ENCODE data around the gene RND3.

Gene RND3

GRCh38 chr2:150464270-150464669, 23.2 kb downstream of the RND3 start:
- Histone ChIP-seq H3K9me3 (ENCODE audit: control extremely low read depth in 1 of 5, control insufficient read depth in 4 of 5, insufficient read depth in 2 of 5, low read depth in 1 of 5, low read length in 4 of 5) (no peaks in the 10 kb centered on the region), H3K4me3 (ENCODE audit: control insufficient read depth in 1 of 7, extremely low read depth in 1 of 7, insufficient read depth in 4 of 7, low read depth in 2 of 7, low read length in 6 of 7) (no peak overlapping the region), H3K36me3 (ENCODE audit: control insufficient read depth in 4 of 4, insufficient read depth in 4 of 4, low read length in 3 of 4) (no peaks in the 10 kb centered on the region), H3K4me1 (ENCODE audit: control extremely low read depth in 1 of 4, control insufficient read depth in 4 of 4, insufficient read depth in 4 of 4, low read length in 3 of 4) (no peaks in the 10 kb centered on the region), H3K27me3 (replicated peaks in 2 of 5; ENCODE audit: control insufficient read depth in 4 of 5, insufficient read depth in 5 of 5, low read length in 4 of 5) (peaks cover 0 to 4% (median 0%) of the 10 kb centered on the region in 5 experiments), H3K27ac (ENCODE audit: insufficient read depth in 1 of 2, low read depth in 1 of 2, low read length in 2 of 2, poor library complexity in 1 of 2, severe bottlenecking in 2 of 2) (no peak overlapping the region)
- POLR2A ChIA-PET: no interaction called here
- CTCF ChIA-PET: no interaction called here
- no peak for DNase-seq
- WGBS (ENCODE audit: insufficient coverage): 57% methylated on average over 1 of the region's 1 CpG

GRCh38 chr2:150462770-150463169, 24.7 kb downstream of the RND3 start:
- Histone ChIP-seq H3K4me1 (ENCODE audit: control extremely low read depth in 1 of 4, control insufficient read depth in 4 of 4, insufficient read depth in 4 of 4, low read length in 3 of 4) (no peaks in the 10 kb centered on the region), H3K9me3 (ENCODE audit: control extremely low read depth in 1 of 5, control insufficient read depth in 4 of 5, insufficient read depth in 2 of 5, low read depth in 1 of 5, low read length in 4 of 5) (no peaks in the 10 kb centered on the region), H3K27ac (ENCODE audit: insufficient read depth in 1 of 2, low read depth in 1 of 2, low read length in 2 of 2, poor library complexity in 1 of 2, severe bottlenecking in 2 of 2) (no peak overlapping the region), H3K4me3 (ENCODE audit: control insufficient read depth in 1 of 7, extremely low read depth in 1 of 7, insufficient read depth in 4 of 7, low read depth in 2 of 7, low read length in 6 of 7) (no peak overlapping the region), H3K36me3 (ENCODE audit: control insufficient read depth in 4 of 4, insufficient read depth in 4 of 4, low read length in 3 of 4) (no peaks in the 10 kb centered on the region), H3K27me3 (replicated peaks in 2 of 5; ENCODE audit: control insufficient read depth in 4 of 5, insufficient read depth in 5 of 5, low read length in 4 of 5) (peaks cover 0 to 4% (median 0%) of the 10 kb centered on the region in 5 experiments)
- DNase-seq: no peak
- CTCF ChIA-PET: no interaction called here
- POLR2A ChIA-PET: no interaction called here
- 81% methylated on average over 2 of the region's 2 CpGs for WGBS (ENCODE audit: insufficient coverage)

DNA sequence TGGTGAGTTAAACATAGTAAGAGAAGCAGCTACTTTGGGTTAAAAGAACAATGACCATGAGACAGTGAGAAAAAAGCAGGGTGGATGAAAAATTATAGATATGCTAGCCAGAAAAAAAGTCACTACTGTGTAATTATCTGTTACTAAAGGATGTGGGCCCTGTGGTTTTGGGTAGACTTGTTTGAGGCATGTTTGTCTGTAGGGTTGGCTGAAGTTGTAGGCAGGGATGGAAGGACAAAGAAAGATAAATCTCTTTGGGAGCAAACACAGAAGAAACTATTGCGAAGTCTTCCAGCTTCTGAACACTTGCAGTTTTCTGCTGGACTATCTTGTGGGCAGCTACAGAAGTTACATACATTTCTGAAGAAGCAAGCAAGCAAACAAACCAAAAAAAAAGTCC, 28.2 kb downstream of the RND3 start:
- no peak for DNase-seq
- no CpG with 5 or more reads among the region's 1 CpG for whole genome bisulfite sequencing (ENCODE audit: insufficient coverage)
- Histone ChIP-seq H3K27ac (ENCODE audit: insufficient read depth in 1 of 2, low read depth in 1 of 2, low read length in 2 of 2, poor library complexity in 1 of 2, severe bottlenecking in 2 of 2) (no peak overlapping the region), H3K4me1 (ENCODE audit: control extremely low read depth in 1 of 4, control insufficient read depth in 4 of 4, insufficient read depth in 4 of 4, low read length in 3 of 4) (no peaks in the 10 kb centered on the region), H3K9me3 (ENCODE audit: control extremely low read depth in 1 of 5, control insufficient read depth in 4 of 5, insufficient read depth in 2 of 5, low read depth in 1 of 5, low read length in 4 of 5) (no peaks in the 10 kb centered on the region), H3K36me3 (ENCODE audit: control insufficient read depth in 4 of 4, insufficient read depth in 4 of 4, low read length in 3 of 4) (no peaks in the 10 kb centered on the region), H3K4me3 (ENCODE audit: control insufficient read depth in 1 of 7, extremely low read depth in 1 of 7, insufficient read depth in 4 of 7, low read depth in 2 of 7, low read length in 6 of 7) (no peak overlapping the region), H3K27me3 (replicated peaks in 2 of 5; ENCODE audit: control insufficient read depth in 4 of 5, insufficient read depth in 5 of 5, low read length in 4 of 5) (no peaks in the 10 kb centered on the region)
- ChIA-PET POLR2A (no interaction called here), CTCF (no interaction called here)

DNA sequence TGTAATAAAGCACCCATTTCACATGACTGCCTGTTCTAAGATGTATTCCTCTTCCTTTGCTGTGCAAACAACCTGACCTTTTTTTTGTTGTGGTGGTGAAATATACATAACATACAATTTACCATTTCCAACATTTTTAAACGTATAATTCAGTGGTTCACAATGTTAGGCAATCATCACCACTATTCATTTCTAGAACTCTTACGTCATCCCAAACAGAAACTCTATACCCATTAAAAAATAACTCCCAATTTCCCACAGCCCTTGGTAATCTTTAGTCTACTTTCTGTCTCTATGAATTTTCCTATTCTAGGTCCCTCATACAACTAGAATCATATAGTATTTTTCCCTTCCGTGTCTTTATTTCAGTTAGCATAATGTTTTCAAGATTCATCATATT, 36.7 kb downstream of the RND3 start:
- Histone ChIP-seq H3K4me3 (ENCODE audit: control insufficient read depth in 1 of 7, extremely low read depth in 1 of 7, insufficient read depth in 4 of 7, low read depth in 2 of 7, low read length in 6 of 7) (no peak overlapping the region), H3K27ac (ENCODE audit: insufficient read depth in 1 of 2, low read depth in 1 of 2, low read length in 2 of 2, poor library complexity in 1 of 2, severe bottlenecking in 2 of 2) (no peak overlapping the region), H3K4me1 (ENCODE audit: control extremely low read depth in 1 of 4, control insufficient read depth in 4 of 4, insufficient read depth in 4 of 4, low read length in 3 of 4) (no peaks in the 10 kb centered on the region), H3K36me3 (ENCODE audit: control insufficient read depth in 4 of 4, insufficient read depth in 4 of 4, low read length in 3 of 4) (no peaks in the 10 kb centered on the region), H3K9me3 (ENCODE audit: control extremely low read depth in 1 of 5, control insufficient read depth in 4 of 5, insufficient read depth in 2 of 5, low read depth in 1 of 5, low read length in 4 of 5) (no peaks in the 10 kb centered on the region), H3K27me3 (replicated peaks in 2 of 5; ENCODE audit: control insufficient read depth in 4 of 5, insufficient read depth in 5 of 5, low read length in 4 of 5) (no peaks in the 10 kb centered on the region)
- no peak for DNase-seq
- CTCF ChIA-PET: no interaction called here
- POLR2A ChIA-PET: no interaction called here
- 100% methylated on average over 2 of the region's 3 CpGs for WGBS (ENCODE audit: insufficient coverage)

DNA sequence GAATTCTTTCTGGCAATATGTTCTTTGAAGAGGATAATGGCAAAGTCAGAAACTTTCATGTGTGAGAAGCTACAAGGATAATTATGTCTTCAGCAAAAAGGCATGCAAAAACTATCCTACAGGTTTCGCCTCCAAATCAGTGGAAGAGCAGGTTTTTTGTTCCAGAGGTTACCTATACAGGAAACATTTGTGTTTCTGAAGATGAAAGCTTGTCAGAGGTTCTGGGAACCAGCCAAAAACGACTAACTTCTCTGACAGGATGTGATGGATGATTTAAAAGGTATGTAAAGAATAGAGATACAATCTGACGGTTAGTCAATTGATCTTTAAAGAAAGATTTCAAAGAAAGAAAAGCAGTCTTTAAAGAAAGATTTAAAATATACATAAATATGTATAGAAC, 37.6 kb downstream of the RND3 start:
- Histone ChIP-seq H3K4me1 (ENCODE audit: control extremely low read depth in 1 of 4, control insufficient read depth in 4 of 4, insufficient read depth in 4 of 4, low read length in 3 of 4) (no peaks in the 10 kb centered on the region), H3K27ac (ENCODE audit: insufficient read depth in 1 of 2, low read depth in 1 of 2, low read length in 2 of 2, poor library complexity in 1 of 2, severe bottlenecking in 2 of 2) (no peak overlapping the region), H3K36me3 (ENCODE audit: control insufficient read depth in 4 of 4, insufficient read depth in 4 of 4, low read length in 3 of 4) (no peaks in the 10 kb centered on the region), H3K9me3 (ENCODE audit: control extremely low read depth in 1 of 5, control insufficient read depth in 4 of 5, insufficient read depth in 2 of 5, low read depth in 1 of 5, low read length in 4 of 5) (no peaks in the 10 kb centered on the region), H3K4me3 (ENCODE audit: control insufficient read depth in 1 of 7, extremely low read depth in 1 of 7, insufficient read depth in 4 of 7, low read depth in 2 of 7, low read length in 6 of 7) (no peak overlapping the region), H3K27me3 (replicated peaks in 2 of 5; ENCODE audit: control insufficient read depth in 4 of 5, insufficient read depth in 5 of 5, low read length in 4 of 5) (no peaks in the 10 kb centered on the region)
- 83% methylated on average over 1 of the region's 3 CpGs for WGBS (ENCODE audit: insufficient coverage)
- DNase-seq: no peak
- POLR2A ChIA-PET: no interaction called here
- CTCF ChIA-PET: no interaction called here

DNA sequence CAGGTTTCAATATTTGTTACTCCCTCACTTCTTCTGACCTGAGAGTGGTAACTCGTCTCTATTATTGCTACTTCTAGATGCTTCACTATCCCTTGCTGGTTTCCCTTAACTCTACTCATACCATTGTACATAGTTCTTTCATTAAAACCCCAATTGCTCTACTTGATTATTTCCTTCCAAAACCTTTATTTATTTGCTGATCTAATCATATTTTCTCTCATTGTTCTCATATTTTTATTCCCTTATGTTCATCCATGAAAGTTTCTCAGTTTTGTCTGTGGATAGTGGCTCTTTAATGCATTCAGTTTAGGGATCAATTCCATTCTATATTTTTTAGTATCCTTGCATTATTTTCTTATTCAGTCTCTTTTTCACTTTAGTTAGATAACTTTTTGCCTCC, 42.1 kb downstream of the RND3 start:
- no peak for DNase-seq
- WGBS (ENCODE audit: insufficient coverage): 100% methylated on average over 1 of the region's 1 CpG
- Histone ChIP-seq H3K9me3 (ENCODE audit: control extremely low read depth in 1 of 5, control insufficient read depth in 4 of 5, insufficient read depth in 2 of 5, low read depth in 1 of 5, low read length in 4 of 5) (no peaks in the 10 kb centered on the region), H3K27me3 (replicated peaks in 2 of 5; ENCODE audit: control insufficient read depth in 4 of 5, insufficient read depth in 5 of 5, low read length in 4 of 5) (no peaks in the 10 kb centered on the region), H3K4me1 (ENCODE audit: control extremely low read depth in 1 of 4, control insufficient read depth in 4 of 4, insufficient read depth in 4 of 4, low read length in 3 of 4) (no peaks in the 10 kb centered on the region), H3K4me3 (ENCODE audit: control insufficient read depth in 1 of 7, extremely low read depth in 1 of 7, insufficient read depth in 4 of 7, low read depth in 2 of 7, low read length in 6 of 7) (no peak overlapping the region), H3K27ac (ENCODE audit: insufficient read depth in 1 of 2, low read depth in 1 of 2, low read length in 2 of 2, poor library complexity in 1 of 2, severe bottlenecking in 2 of 2) (no peak overlapping the region), H3K36me3 (ENCODE audit: control insufficient read depth in 4 of 4, insufficient read depth in 4 of 4, low read length in 3 of 4) (no peaks in the 10 kb centered on the region)
- CTCF ChIA-PET: no interaction called here
- POLR2A ChIA-PET: no interaction called here

- CTCF ChIA-PET: no interaction called here
- WGBS (ENCODE audit: insufficient coverage): no CpG with 5 or more reads among the region's 1 CpG
- POLR2A ChIA-PET: no interaction called here
- H3K4me3 ChIP-seq (ENCODE audit: control insufficient read depth in 1 of 7, extremely low read depth in 1 of 7, insufficient read depth in 4 of 7, low read depth in 2 of 7, low read length in 6 of 7): no peak overlapping the region
- no peaks in the 10 kb centered on the region for H3K27me3 ChIP-seq (replicated peaks in 2 of 5; ENCODE audit: control insufficient read depth in 4 of 5, insufficient read depth in 5 of 5, low read length in 4 of 5)
- H3K36me3 ChIP-seq (ENCODE audit: control insufficient read depth in 4 of 4, insufficient read depth in 4 of 4, low read length in 3 of 4): no peaks in the 10 kb centered on the region
- H3K4me1 ChIP-seq (ENCODE audit: control extremely low read depth in 1 of 4, control insufficient read depth in 4 of 4, insufficient read depth in 4 of 4, low read length in 3 of 4): no peaks in the 10 kb centered on the region
- H3K9me3 ChIP-seq (ENCODE audit: control extremely low read depth in 1 of 5, control insufficient read depth in 4 of 5, insufficient read depth in 2 of 5, low read depth in 1 of 5, low read length in 4 of 5): no peaks in the 10 kb centered on the region
- no peak overlapping the region for H3K27ac ChIP-seq (ENCODE audit: insufficient read depth in 1 of 2, low read depth in 1 of 2, low read length in 2 of 2, poor library complexity in 1 of 2, severe bottlenecking in 2 of 2)
- no peak for DNase-seq
These were observed 45.0 kb downstream of the RND3 start for GRCh38 chr2:150442484-150442883.

DNA sequence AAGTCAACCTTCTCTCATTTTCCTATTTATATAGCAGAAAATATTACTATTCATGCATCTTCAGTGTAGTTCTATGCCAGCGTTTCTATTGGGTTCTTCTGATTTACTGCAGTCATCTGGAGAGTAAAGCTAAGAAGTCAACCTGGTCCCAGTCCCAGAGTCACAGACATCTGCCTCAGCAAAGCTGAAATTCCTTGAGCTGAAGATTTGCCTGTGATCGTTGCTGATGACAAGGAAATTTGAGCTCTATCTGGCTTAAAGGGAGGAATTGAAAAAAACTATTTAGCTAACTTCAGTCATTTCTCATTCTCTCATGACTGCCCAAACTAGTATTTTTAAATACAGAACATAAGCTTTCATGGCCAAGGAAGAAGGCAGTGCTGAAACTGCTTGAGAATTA, 45.7 kb downstream of the RND3 start:
- DNase-seq: no peak
- no peaks in the 10 kb centered on the region for H3K27me3 ChIP-seq (replicated peaks in 2 of 5; ENCODE audit: control insufficient read depth in 4 of 5, insufficient read depth in 5 of 5, low read length in 4 of 5)
- H3K36me3 ChIP-seq (ENCODE audit: control insufficient read depth in 4 of 4, insufficient read depth in 4 of 4, low read length in 3 of 4): no peaks in the 10 kb centered on the region
- no peak overlapping the region for H3K4me3 ChIP-seq (ENCODE audit: control insufficient read depth in 1 of 7, extremely low read depth in 1 of 7, insufficient read depth in 4 of 7, low read depth in 2 of 7, low read length in 6 of 7)
- ChIA-PET POLR2A (no interaction called here), CTCF (no interaction called here)
- no peak overlapping the region for H3K27ac ChIP-seq (ENCODE audit: insufficient read depth in 1 of 2, low read depth in 1 of 2, low read length in 2 of 2, poor library complexity in 1 of 2, severe bottlenecking in 2 of 2)
- no CpG with 5 or more reads among the region's 2 CpGs for WGBS (ENCODE audit: insufficient coverage)
- H3K4me1 ChIP-seq (ENCODE audit: control extremely low read depth in 1 of 4, control insufficient read depth in 4 of 4, insufficient read depth in 4 of 4, low read length in 3 of 4): no peaks in the 10 kb centered on the region
- H3K9me3 ChIP-seq (ENCODE audit: control extremely low read depth in 1 of 5, control insufficient read depth in 4 of 5, insufficient read depth in 2 of 5, low read depth in 1 of 5, low read length in 4 of 5): no peaks in the 10 kb centered on the region
